Heart right ventricle (tissue), 16 donors: ENCODE data around the gene EXOC3L2. TPM values are rescaled to one million over a fixed set of nuclear protein-coding genes. Genes with fewer than 3 reads are reported as not detected.
"Not testable (repeated sequence)": the region's sequence is repeated elsewhere in the genome, so short reads cannot be mapped to it uniquely, and the experiment has no call there.

Source experiments
- ATAC-seq, 8 donors: fragments of 200-7000 bp; cut with Tn5 transposase; one replicate each; pipeline ENCODE4 v1.9.1; 2020; ENCODE audit warnings: mild to moderate bottlenecking in 8 of 8, moderate library complexity in 8 of 8, moderate number of reproducible peaks in 1 of 8
- DNase-seq, 2 donors: peaks; one replicate each; pipeline ENCODE4 v3.0.0-alpha.2; 2020
- H3K27ac ChIP-seq, 10 donors: fragments of 200-600 bp; sonication (generic) in 2 of 10; one replicate each; pipeline versions ENCODE4 v1.5.0 to v1.8.0; 2020 to 2022; ENCODE audit warnings: mild to moderate bottlenecking in 3 of 10
- H3K27me3 ChIP-seq, 7 donors: fragments of 200-600 bp; one replicate each; pipeline ENCODE4 v1.8.0; 2021 to 2022; ENCODE audit warnings: mild to moderate bottlenecking in 2 of 7
- H3K36me3 ChIP-seq, 9 donors: fragments of 200-600 bp; sonication (generic) in 1 of 9; one replicate each; pipeline versions ENCODE4 v1.5.0 to v1.8.0; 2020 to 2022; ENCODE audit warnings: mild to moderate bottlenecking in 2 of 9
- H3K4me1 ChIP-seq, 9 donors: fragments of 200-600 bp; sonication (generic) in 1 of 9; one replicate each; pipeline versions ENCODE4 v1.5.0 to v1.8.0; 2020 to 2022; ENCODE audit warnings: mild to moderate bottlenecking in 4 of 9
- H3K4me3 ChIP-seq, 10 donors: fragments of 200-600 bp; sonication (generic) in 2 of 10; one replicate each; pipeline versions ENCODE4 v1.5.0 to v1.8.0; 2020 to 2022; ENCODE audit warnings: mild to moderate bottlenecking in 7 of 10, moderate library complexity in 2 of 10
- H3K9me3 ChIP-seq, 11 donors: fragments of 200-600 bp in 10 of 11; sonication (generic) in 2 of 11; one replicate each; pipeline versions ENCODE4 v1.5.0 to v1.8.0; 2013 to 2022; ENCODE audit warnings: mild to moderate bottlenecking in 2 of 11, control low read depth in 1 of 11, moderate library complexity in 1 of 11
- WGBS, 2 donors: extraction: QIAGEN DNeasy Blood & Tissue Kit; methylation state at CpG; one replicate each; pipeline ENCODE4 v1.1.7; 2013; ENCODE audit warnings: inconsistent platforms in 1 of 2; 5-methylcytosine and 5-hydroxymethylcytosine counted together
- intact Hi-C, 10 donors: fragments of 100-400 bp; cut with DNase I; formaldehyde crosslinking; loops; one replicate each; pipeline versions ENCODE4 v1.11.1 to v1.14.2; 2022
- polyA plus RNA-seq, 2 donors: library from polyadenylated mRNA; stranded (reverse); fragments of 200-250 nt; gene quantifications; one replicate each; pipeline ENCODE4 v1.2.3, GENCODE V29; 2013
- total RNA-seq, 10 donors: library from RNA; stranded (reverse); fragmentation: NEBNext Ultra II Directional in 3 of 10; extraction: Animal tissue kit (Norgen Biotek cat#: 25700) in 3 of 10; gene quantifications; one replicate each; pipeline versions ENCODE4 v1.2.1 to v1.2.4, GENCODE V29; 2021 to 2023
- TF ChIP-seq, protein P1 (sequence below), 9 donors: fragments of 200-600 bp; sonication (generic) in 2 of 9; IDR thresholded peaks; one replicate each; pipeline versions ENCODE4 v1.5.0 to v1.8.0; 2021 to 2022; ENCODE audit warnings: antibody characterized with exemption in 9 of 9, mild to moderate bottlenecking in 5 of 9, moderate library complexity in 1 of 9
- donor health status: Arrhythmogenic right ventricular cardiomyopathy.
- donor health status: ischemic (EF 13 %, LVEDD 7.1; RV severe dilation, severe dysfunction).
- donor health status: healthy with polysubstance abuse.
- donor health status: DM: no; HTN: yes; CAD: no.
- donor health status: DM: no; HTN: no; CAD: no.
- donor health status: ischemic (EF 25% LVEDD 6.9; RV normal size, moderate dysfunction).
- donor health status: ischemic (EF 25% LVEDD 5.7; RV mildly dilated, moderate dysfunction).
- donor health status: healthy.
- donor health status: DM: yes; HTN: yes; CAD: no.
- donor health status: Ischemic cardiomyopathy.
- donor health status: ischemic (EF 35%, LVEDD 5.7; RV mildly dilated, moderate dysfunction).
- donor health status: nonischemic (EF 11% LVEDD 7.7; RV severe dilation, severe dysfunction).
- donor health status: DM: yes; HTN: yes; CAD: no.
- donor health status: PGD.
- donor health status: ischemic (EF 29% LVEDD 5.4; RV normal size, mild dysfunction).
- donor health status: nonischemic (EF 23%, LVEDD 6.1; RV moderate dilation, normal function).

The EXOC3L2 gene
- total and polyA plus RNA-seq, 12 donors = 0.27 to 2.0 (median 1.2) TPM

DNA sequence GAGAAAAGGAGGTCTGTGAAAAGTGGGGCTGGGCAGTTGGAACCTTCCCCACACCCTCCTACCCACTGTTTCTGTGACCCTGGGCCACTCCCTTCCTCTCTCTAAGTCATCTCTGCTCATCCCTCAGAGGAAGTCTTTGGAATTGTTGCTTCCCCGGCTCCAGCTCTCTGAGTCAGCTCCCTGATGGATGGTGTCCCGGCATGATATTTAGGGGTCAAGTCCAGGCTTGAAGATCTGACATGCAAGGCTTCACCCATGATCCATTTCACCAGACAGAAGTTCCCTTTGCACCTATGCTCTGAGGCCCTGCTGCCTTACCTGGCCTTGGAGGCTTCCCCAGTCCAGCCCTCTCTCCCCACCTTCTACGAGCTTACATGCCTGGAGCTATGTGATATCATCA, 13.3 kb downstream of the EXOC3L2 start:
- TF ChIP-seq, protein P1, sequence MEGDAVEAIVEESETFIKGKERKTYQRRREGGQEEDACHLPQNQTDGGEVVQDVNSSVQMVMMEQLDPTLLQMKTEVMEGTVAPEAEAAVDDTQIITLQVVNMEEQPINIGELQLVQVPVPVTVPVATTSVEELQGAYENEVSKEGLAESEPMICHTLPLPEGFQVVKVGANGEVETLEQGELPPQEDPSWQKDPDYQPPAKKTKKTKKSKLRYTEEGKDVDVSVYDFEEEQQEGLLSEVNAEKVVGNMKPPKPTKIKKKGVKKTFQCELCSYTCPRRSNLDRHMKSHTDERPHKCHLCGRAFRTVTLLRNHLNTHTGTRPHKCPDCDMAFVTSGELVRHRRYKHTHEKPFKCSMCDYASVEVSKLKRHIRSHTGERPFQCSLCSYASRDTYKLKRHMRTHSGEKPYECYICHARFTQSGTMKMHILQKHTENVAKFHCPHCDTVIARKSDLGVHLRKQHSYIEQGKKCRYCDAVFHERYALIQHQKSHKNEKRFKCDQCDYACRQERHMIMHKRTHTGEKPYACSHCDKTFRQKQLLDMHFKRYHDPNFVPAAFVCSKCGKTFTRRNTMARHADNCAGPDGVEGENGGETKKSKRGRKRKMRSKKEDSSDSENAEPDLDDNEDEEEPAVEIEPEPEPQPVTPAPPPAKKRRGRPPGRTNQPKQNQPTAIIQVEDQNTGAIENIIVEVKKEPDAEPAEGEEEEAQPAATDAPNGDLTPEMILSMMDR (IDR thresholded peaks at IDR 0.05) = no peak
- intact Hi-C loops = no loop called here
- Histone ChIP-seq H3K4me1 (peaks cover 0 to 13% (median 7%) of the 10 kb centered on the region in 9 donors), H3K27ac (no peak overlapping the region), H3K9me3 (no peaks in the 10 kb centered on the region), H3K27me3 (peaks cover 0 to 34% (median 16%) of the 10 kb centered on the region in 7 donors), H3K36me3 (no peaks in the 10 kb centered on the region), H3K4me3 (no peak overlapping the region)
- no peak for DNase-seq
- WGBS, 2 donors = 62 to 71% methylated on average over 3 of the region's 3 CpGs
- ATAC-seq = no peak

- intact Hi-C loops, H3K4me1 ChIP-seq, H3K27ac ChIP-seq, H3K4me3 ChIP-seq, ATAC-seq, H3K36me3 ChIP-seq, H3K9me3 ChIP-seq, DNase-seq: not testable (repeated sequence)
- 88 to 91% methylated on average over 2 of the region's 2 CpGs for WGBS, 2 donors
- peaks cover 0 to 23% (median 8%) of the 10 kb centered on the region in 7 donors for H3K27me3 ChIP-seq
These were observed 16.2 kb downstream of the EXOC3L2 start for GRCh38 chr19:45229056-45229455.

GRCh38 chr19:45224645-45225044, 20.6 kb downstream of the EXOC3L2 start:
- DNase-seq (no peak), ATAC-seq (peak in 1 of 8 donors; percentile 30)
- Histone ChIP-seq H3K9me3 (no peaks in the 10 kb centered on the region), H3K4me3 (no peak overlapping the region), H3K36me3 (peaks cover 0 to 3% (median 0%) of the 10 kb centered on the region in 9 donors), H3K4me1 (peaks cover 0 to under 1% (median 0%) of the 10 kb centered on the region in 9 donors), H3K27me3 (peaks cover 0 to 11% (median 0%) of the 10 kb centered on the region in 7 donors), H3K27ac (no peak overlapping the region)
- TF ChIP-seq, protein P1 (IDR thresholded peaks at IDR 0.05) = no peak
- WGBS, 2 donors = 60 to 72% methylated on average over 11 of the region's 11 CpGs
- intact Hi-C loops = no loop called here

DNA sequence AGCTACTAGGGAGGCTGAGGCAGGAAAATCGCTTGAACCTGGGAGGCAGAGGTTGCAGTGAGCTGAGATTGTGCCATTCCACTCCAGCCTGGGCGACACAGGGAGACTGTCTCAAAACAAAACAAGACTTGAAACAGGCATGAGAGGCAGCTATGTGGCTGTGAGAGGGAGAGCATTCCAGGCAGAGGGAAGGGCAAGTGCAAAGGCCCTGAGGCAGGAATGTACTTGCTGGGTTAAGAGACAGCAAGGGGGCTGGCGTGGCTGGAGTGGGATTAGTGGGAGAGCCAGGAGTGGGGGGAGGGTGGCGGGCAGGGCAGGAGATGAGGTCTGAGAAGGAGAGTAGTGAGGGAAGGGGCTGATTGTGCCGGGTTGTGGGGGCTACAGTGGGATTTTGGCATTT, 21.3 kb downstream of the EXOC3L2 start:
- Histone ChIP-seq H3K27me3 (peaks cover 0 to 11% (median 0%) of the 10 kb centered on the region in 7 donors), H3K4me1 (peaks cover 0 to 7% (median 0%) of the 10 kb centered on the region in 9 donors), H3K27ac (no peak overlapping the region), H3K4me3 (no peak overlapping the region), H3K9me3 (no peaks in the 10 kb centered on the region), H3K36me3 (peaks cover 0 to 3% (median 0%) of the 10 kb centered on the region in 9 donors)
- ATAC-seq (no peak), DNase-seq (no peak)
- TF ChIP-seq, protein P1 (IDR thresholded peaks at IDR 0.05) = no peak
- WGBS, 2 donors = 86 to 96% methylated on average over 5 of the region's 5 CpGs
- intact Hi-C loops = no loop called here

DNA sequence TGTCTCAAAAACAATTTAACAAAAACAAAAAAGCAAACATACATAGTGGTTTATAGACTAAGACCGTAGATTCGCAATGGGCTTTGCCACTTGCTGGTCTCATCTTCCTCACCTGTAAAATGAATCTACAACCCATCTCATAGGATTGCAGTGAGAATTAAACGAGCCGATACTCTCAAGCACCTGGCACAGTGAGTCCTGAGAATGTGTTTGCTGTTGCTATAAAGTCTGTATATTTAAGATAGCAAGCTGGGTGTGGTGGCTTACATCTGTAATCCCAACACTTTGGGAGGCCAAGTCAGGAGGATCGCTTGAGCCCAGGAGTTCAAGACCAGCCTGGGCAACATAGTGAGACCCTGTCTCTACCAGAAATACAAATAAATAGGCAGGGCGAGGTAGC, 22.5 kb downstream of the EXOC3L2 start:
- H3K9me3 ChIP-seq = no peaks in the 10 kb centered on the region
- TF ChIP-seq, protein P1 (IDR thresholded peaks at IDR 0.05) = no peak
- intact Hi-C loops = no loop called here
- H3K27me3 ChIP-seq = peaks cover 0 to 15% (median 7%) of the 10 kb centered on the region in 7 donors
- DNase-seq (no peak), ATAC-seq (no peak)
- H3K27ac ChIP-seq = no peak overlapping the region
- 94 to 95% methylated on average over 6 of the region's 6 CpGs for WGBS, 2 donors
- H3K4me3 ChIP-seq = no peak overlapping the region
- peaks cover 0 to 7% (median 0%) of the 10 kb centered on the region in 9 donors for H3K4me1 ChIP-seq
- peaks cover 0 to 3% (median 0%) of the 10 kb centered on the region in 9 donors for H3K36me3 ChIP-seq
